IMR-90 (cell line): ENCODE results near the gene COQ4. TPM values are rescaled to one million over a fixed set of nuclear protein-coding genes. Genes with fewer than 3 reads are reported as not detected.

ENCODE experiments used
- ATAC-seq: fragments of 200-7000 bp; cut with Tn5 transposase; 2 replicates; pipeline ENCODE4 v1.9.1; 2020; ENCODE audit warnings: low read depth, mild to moderate bottlenecking, moderate library complexity
- BruUV-seq: library from RNA; stranded (reverse); fragments of 400-500 nt; replicated peaks from 2 replicates; lab custom pipeline; 2021; lab: Mats Ljungman, UMichigan
- CTCF ChIA-PET: fragments of 300-600 bp; formaldehyde crosslinking; extraction: SDS; loops from one replicate; lab custom pipeline; 2021; ENCODE audit warnings: antibody characterized with exemption; lab: Yijun Ruan, JAX
- POLR2A ChIA-PET: fragments of 300-600 bp; sonication (Branson Sonifier 250); formaldehyde crosslinking; loops from one replicate; lab custom pipeline; 2022; ENCODE audit warnings: antibody characterized with exemption; ENCODE audit not compliant: unreplicated experiment; lab: Charles Lee
- DNase-seq: peaks from one replicate; pipeline ENCODE4 v3.0.0; 2013
- H2AFZ ChIP-seq: replicated peaks from 2 replicates; pipeline ENCODE3; 2013; ENCODE audit warnings: low read length, mild to moderate bottlenecking; ENCODE audit not compliant: poor library complexity
- H2AK5ac ChIP-seq: 2 replicates; pipeline ENCODE4 v1.6.1; 2013; ENCODE audit warnings: low read depth, low read length, inconsistent platforms
- H2AK9ac ChIP-seq: replicated peaks from 2 replicates; pipeline ENCODE3; 2013; ENCODE audit warnings: mild to moderate bottlenecking, low read depth, low read length, moderate library complexity; ENCODE audit not compliant: poor library complexity
- H2BK120ac ChIP-seq: 2 replicates; pipeline ENCODE4 v1.6.1; 2013; ENCODE audit warnings: low read depth, low read length, inconsistent platforms
- H2BK15ac ChIP-seq: 3 replicates; pipeline ENCODE4 v1.6.1; 2013; ENCODE audit warnings: low read depth, low read length, inconsistent platforms
- H2BK20ac ChIP-seq: 2 replicates; pipeline ENCODE4 v1.6.1; 2013; ENCODE audit warnings: low read depth, mild to moderate bottlenecking, inconsistent platforms, low read length, moderate library complexity
- H2BK5ac ChIP-seq: 2 replicates; pipeline ENCODE4 v1.6.1; 2013; ENCODE audit warnings: mild to moderate bottlenecking, low read depth, low read length, inconsistent platforms; ENCODE audit not compliant: poor library complexity, severe bottlenecking
- H3K14ac ChIP-seq: replicated peaks from 2 replicates; pipeline ENCODE4 v1.6.1; 2013; ENCODE audit warnings: low read depth, low read length, inconsistent platforms
- H3K18ac ChIP-seq: 2 replicates; pipeline ENCODE4 v1.6.1; 2013; ENCODE audit warnings: low read depth, low read length, control low read depth
- H3K23ac ChIP-seq: 2 replicates; pipeline ENCODE4 v1.6.1; 2013; ENCODE audit warnings: low read depth, low read length, inconsistent platforms
- H3K27ac ChIP-seq: 2 replicates; pipeline ENCODE4 v1.5.1; 2013; ENCODE audit warnings: mild to moderate bottlenecking, control low read depth, low read length; ENCODE audit not compliant: insufficient read depth
- H3K27me3 ChIP-seq: 2 replicates; pipeline ENCODE4 v1.6.1; 2013; ENCODE audit warnings: low read length; ENCODE audit not compliant: control insufficient read depth, insufficient read depth
- H3K36me3 ChIP-seq: 2 replicates; pipeline ENCODE4 v1.6.1; 2013; ENCODE audit warnings: low read length, mixed read lengths; ENCODE audit not compliant: control insufficient read depth, insufficient read depth
- H3K4ac ChIP-seq: 2 replicates; pipeline ENCODE4 v1.6.1; 2013; ENCODE audit warnings: low read depth, low read length, inconsistent platforms
- H3K4me1 ChIP-seq: 2 replicates; pipeline ENCODE4 v1.6.1; 2013; ENCODE audit warnings: low read length, mixed read lengths; ENCODE audit not compliant: control insufficient read depth, insufficient read depth
- H3K4me2 ChIP-seq: 2 replicates; pipeline ENCODE4 v1.6.1; 2013; ENCODE audit warnings: low read depth, mild to moderate bottlenecking, control low read depth, low read length, moderate library complexity
- H3K4me3 ChIP-seq: 2 replicates; pipeline ENCODE4 v1.5.1; 2013; ENCODE audit warnings: low read depth, mild to moderate bottlenecking, control low read depth, low read length, moderate library complexity; ENCODE audit not compliant: insufficient read depth
- H3K56ac ChIP-seq: 2 replicates; pipeline ENCODE4 v1.6.1; 2013; ENCODE audit warnings: low read length, inconsistent platforms; ENCODE audit not compliant: insufficient read depth; ENCODE audit errors: extremely low read depth
- H3K79me1 ChIP-seq, 2 experiments: 2 replicates each; pipeline ENCODE4 v1.6.1; 2013; ENCODE audit warnings: low read length in 2 of 2, inconsistent platforms in 1 of 2, low read depth in 1 of 2
- H3K9ac ChIP-seq: 2 replicates; pipeline ENCODE4 v1.6.1; 2013; ENCODE audit warnings: low read depth, low read length, control low read depth
- H3K9me1 ChIP-seq: 2 replicates; pipeline ENCODE4 v1.6.1; 2013; ENCODE audit warnings: low read length, inconsistent platforms; ENCODE audit not compliant: insufficient read depth
- H3K9me3 ChIP-seq: 2 replicates; pipeline ENCODE4 v1.6.1; 2013; ENCODE audit warnings: low read length; ENCODE audit not compliant: control insufficient read depth, insufficient read depth
- H4K20me1 ChIP-seq: 2 replicates; pipeline ENCODE4 v1.6.1; 2013; ENCODE audit warnings: low read length, inconsistent platforms; ENCODE audit not compliant: insufficient read depth
- H4K5ac ChIP-seq: 2 replicates; pipeline ENCODE4 v1.6.1; 2013; ENCODE audit warnings: mild to moderate bottlenecking, low read depth, low read length, control low read depth
- H4K8ac ChIP-seq, 2 experiments: 2 replicates each; pipeline ENCODE4 v1.6.1; 2013; ENCODE audit warnings: low read depth in 2 of 2, low read length in 2 of 2, control low read depth in 1 of 2, inconsistent platforms in 1 of 2
- H4K91ac ChIP-seq: 2 replicates; pipeline ENCODE4 v1.6.1; 2013; ENCODE audit warnings: low read depth, low read length, inconsistent platforms; ENCODE audit not compliant: insufficient read depth
- BHLHE40 ChIP-seq: fragments of 150-350 bp; IDR thresholded peaks from 2 replicates; pipeline ENCODE4 v1.6.1; 2016; ENCODE audit warnings: mild to moderate bottlenecking, low read depth, low read length
- CEBPB ChIP-seq: IDR thresholded peaks from 2 replicates; pipeline ENCODE4 v1.6.1; 2012; ENCODE audit warnings: low read depth, low read length, improper control_type of control experiment
- CHD1 ChIP-seq: IDR thresholded peaks from 2 replicates; pipeline ENCODE4 v1.6.1; 2012; ENCODE audit warnings: low read depth, low read length, improper control_type of control experiment
- FOS ChIP-seq: fragments of 150-350 bp; IDR thresholded peaks from 2 replicates; pipeline ENCODE4 v1.6.1; 2016; ENCODE audit warnings: low read depth, low read length
- MAFK ChIP-seq: IDR thresholded peaks from 2 replicates; pipeline ENCODE4 v1.6.1; 2012; ENCODE audit warnings: low read depth, low read length, improper control_type of control experiment
- MAZ ChIP-seq: IDR thresholded peaks from 2 replicates; pipeline ENCODE4 v1.6.1; 2012; ENCODE audit warnings: low read depth, mild to moderate bottlenecking, low read length, improper control_type of control experiment, moderate library complexity, borderline replicate concordance
- MXI1 ChIP-seq: IDR thresholded peaks from 2 replicates; pipeline ENCODE4 v1.6.1; 2012; ENCODE audit warnings: low read depth, mild to moderate bottlenecking, low read length, moderate library complexity, borderline replicate concordance
- RCOR1 ChIP-seq: IDR thresholded peaks from 2 replicates; pipeline ENCODE4 v1.6.1; 2012; ENCODE audit warnings: mild to moderate bottlenecking, low read length, improper control_type of control experiment; ENCODE audit not compliant: insufficient replicate concordance
- RFX5 ChIP-seq: IDR thresholded peaks from 2 replicates; pipeline ENCODE4 v1.8.0; 2012; ENCODE audit warnings: low read depth, mild to moderate bottlenecking, low read length, moderate library complexity
- WGBS, 2 experiments: methylation state at CpG; one replicate each; pipeline versions ENCODE4 v1.1.5 to v1.1.7; 2013; ENCODE audit warnings: missing lambda C conversion rate in 2 of 2; ENCODE audit not compliant: insufficient read length in 1 of 2; ENCODE audit errors: extremely low coverage in 2 of 2; 5-methylcytosine and 5-hydroxymethylcytosine counted together
- dilution Hi-C: fragments of 300-500 bp; cut with HindIII; formaldehyde crosslinking; loops from one replicate; pipeline ENCODE4 v1.14.3; 2018; ENCODE audit warnings: low sequenced_read_pairs; ENCODE audit not compliant: unreplicated experiment
- in situ Hi-C: fragments of 300-500 bp; cut with MboI; formaldehyde crosslinking; loops from 3 replicates; pipeline ENCODE4 v1.14.3; 2019; ENCODE audit warnings: low sequenced_read_pairs, inconsistent platforms, mixed read lengths
- intact Hi-C: fragments of 100-400 bp; cut with micrococcal nuclease; formaldehyde crosslinking; loops from 2 replicates; pipeline ENCODE4 v1.10.0; 2022
- polyA plus RNA-seq, 3 experiments: library from polyadenylated mRNA; depleted of rRNA; stranded (reverse); fragments of >200 nt; gene quantifications; 2 replicates each; pipeline ENCODE4 v1.2.3, GENCODE V29; 2012; ENCODE audit warnings: low replicate concordance in 1 of 3
- total RNA-seq: library from RNA; depleted of rRNA; stranded (reverse); fragments of >200 nt; gene quantifications from 2 replicates; pipeline ENCODE4 v1.2.3, GENCODE V29; 2012
- TF ChIP-seq, protein P1 (sequence below): fragments of 150-350 bp; IDR thresholded peaks from 2 replicates; pipeline ENCODE4 v1.6.1; 2017; ENCODE audit warnings: mild to moderate bottlenecking, antibody characterized with exemption, low read length, low read depth
- TF ChIP-seq, protein P2 (sequence below): fragments of 150-350 bp; IDR thresholded peaks from 2 replicates; pipeline ENCODE4 v1.6.1; 2016; ENCODE audit warnings: low read depth, mild to moderate bottlenecking, low read length, moderate library complexity, borderline replicate concordance
- TF ChIP-seq, protein P3 (sequence below): conservative IDR thresholded peaks from 2 replicates; pipeline ENCODE4 v1.5.1; 2012; ENCODE audit warnings: mild to moderate bottlenecking, low read depth, low read length, improper control_type of control experiment

COQ4 gene
- total and polyA plus RNA-seq, 2 of the 4 experiments (the other 2 are of a cell fraction) = 20.1 to 41.4 TPM

DNA sequence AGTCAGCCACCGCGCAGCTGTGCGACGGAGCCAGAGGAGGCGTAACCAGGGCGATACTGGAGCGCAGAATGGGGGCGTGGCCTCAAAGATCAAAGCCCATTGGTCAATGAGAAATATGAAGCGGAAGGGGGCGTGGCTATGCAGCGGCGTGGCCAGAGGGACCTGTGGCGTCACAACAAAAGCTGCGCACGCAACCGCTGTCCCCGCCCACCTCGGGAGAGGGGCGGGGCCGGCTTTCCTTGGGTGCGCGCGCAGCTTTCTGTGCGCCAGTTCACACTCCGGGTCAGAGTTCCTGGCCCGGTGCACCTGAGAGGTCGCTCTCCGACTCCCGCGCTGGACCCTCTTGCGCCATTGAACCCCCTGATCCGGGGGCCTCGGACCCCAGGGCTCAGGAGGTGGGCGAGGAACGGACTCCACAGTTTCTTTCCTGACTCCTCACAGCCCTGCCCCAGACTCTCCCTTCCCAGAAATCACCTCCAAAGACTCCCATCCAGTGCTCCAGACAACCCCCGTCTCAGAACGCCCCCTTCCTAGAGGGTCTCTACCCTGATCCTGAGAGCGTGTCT is 46.5 kb upstream of the COQ4 start, which contains the start of gene SWI5:
TSS of gene SWI5 (plus strand) at position 269 of the 566 bp plus-strand sequence.
- dilution Hi-C loops (no loop called here), intact Hi-C loops (no loop called here), in situ Hi-C loops (no loop called here)
- peaks cover 17% of the 10 kb centered on the region for H3K36me3 ChIP-seq
- H4K20me1 ChIP-seq = peaks cover 21% of the 10 kb centered on the region
- peaks cover 13% of the 10 kb centered on the region for H3K9me1 ChIP-seq
- H2AK9ac ChIP-seq = peak within 1 kb of the TSS; percentile 99
- peak within 1 kb of the TSS; percentile 72 for H3K18ac ChIP-seq
- H3K9ac ChIP-seq = peak within 1 kb of the TSS; percentile 94
- POLR2A ChIA-PET = interaction anchor here (0.8 kb wide), 1 partner anchor 95 kb away, joined by 4 read pairs; the partner anchor contains the start of gene URM1
- no peaks in the 10 kb centered on the region for H3K9me3 ChIP-seq
- H3K4me3 ChIP-seq = peak within 1 kb of the TSS; percentile 96
- WGBS, 2 experiments = 1% methylated on average over 21 of the region's 38 CpGs; no CpG with 5 or more reads in 1 of the 2 experiments
- peaks cover 23 to 65% of the 10 kb centered on the region in 2 experiments for H3K79me1 ChIP-seq
- peak; percentile 90 for ATAC-seq
- H3K23ac ChIP-seq = peak within 1 kb of the TSS; percentile 91
- peak within 1 kb of the TSS; percentile 48 to 89; a peak in 3 of 4 replicates for H4K8ac ChIP-seq
- H2BK15ac ChIP-seq = peak within 1 kb of the TSS; percentile 33; the same call in 1 of the 3 replicates
- H3K4me1 ChIP-seq = peaks cover 7% of the 10 kb centered on the region
- CTCF ChIA-PET = interaction anchor here (0.6 kb wide), 1 partner anchor 744 kb away, joined by 5 read pairs; no protein-coding TSS in a partner anchor
- peak within 1 kb of the TSS; percentile 76 for H2AK5ac ChIP-seq
- no peaks in the 10 kb centered on the region for H3K27me3 ChIP-seq
- peak; percentile 99 for DNase-seq
- H3K56ac ChIP-seq = peak within 1 kb of the TSS; percentile 72
- peak within 1 kb of the TSS; percentile 99 for H3K14ac ChIP-seq
- peak within 1 kb of the TSS; percentile 97 for H3K4ac ChIP-seq
- H3K4me2 ChIP-seq = peak within 1 kb of the TSS; percentile 97
- peak within 1 kb of the TSS; percentile 89 for H2BK5ac ChIP-seq
- peak within 1 kb of the TSS; percentile 95 for H2AFZ ChIP-seq
- H4K91ac ChIP-seq = peak within 1 kb of the TSS; percentile 73
- BruUV-seq = no TSS peak
- no peak for TF ChIP-seq RCOR1
- no peak for TF ChIP-seq CHD1
- no peak for TF ChIP-seq FOS
- TF ChIP-seq, protein P1, sequence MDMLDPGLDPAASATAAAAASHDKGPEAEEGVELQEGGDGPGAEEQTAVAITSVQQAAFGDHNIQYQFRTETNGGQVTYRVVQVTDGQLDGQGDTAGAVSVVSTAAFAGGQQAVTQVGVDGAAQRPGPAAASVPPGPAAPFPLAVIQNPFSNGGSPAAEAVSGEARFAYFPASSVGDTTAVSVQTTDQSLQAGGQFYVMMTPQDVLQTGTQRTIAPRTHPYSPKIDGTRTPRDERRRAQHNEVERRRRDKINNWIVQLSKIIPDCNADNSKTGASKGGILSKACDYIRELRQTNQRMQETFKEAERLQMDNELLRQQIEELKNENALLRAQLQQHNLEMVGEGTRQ = peak; percentile 87
- TF ChIP-seq, protein P2, sequence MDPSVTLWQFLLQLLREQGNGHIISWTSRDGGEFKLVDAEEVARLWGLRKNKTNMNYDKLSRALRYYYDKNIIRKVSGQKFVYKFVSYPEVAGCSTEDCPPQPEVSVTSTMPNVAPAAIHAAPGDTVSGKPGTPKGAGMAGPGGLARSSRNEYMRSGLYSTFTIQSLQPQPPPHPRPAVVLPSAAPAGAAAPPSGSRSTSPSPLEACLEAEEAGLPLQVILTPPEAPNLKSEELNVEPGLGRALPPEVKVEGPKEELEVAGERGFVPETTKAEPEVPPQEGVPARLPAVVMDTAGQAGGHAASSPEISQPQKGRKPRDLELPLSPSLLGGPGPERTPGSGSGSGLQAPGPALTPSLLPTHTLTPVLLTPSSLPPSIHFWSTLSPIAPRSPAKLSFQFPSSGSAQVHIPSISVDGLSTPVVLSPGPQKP = no peak
- TF ChIP-seq, protein P3, sequence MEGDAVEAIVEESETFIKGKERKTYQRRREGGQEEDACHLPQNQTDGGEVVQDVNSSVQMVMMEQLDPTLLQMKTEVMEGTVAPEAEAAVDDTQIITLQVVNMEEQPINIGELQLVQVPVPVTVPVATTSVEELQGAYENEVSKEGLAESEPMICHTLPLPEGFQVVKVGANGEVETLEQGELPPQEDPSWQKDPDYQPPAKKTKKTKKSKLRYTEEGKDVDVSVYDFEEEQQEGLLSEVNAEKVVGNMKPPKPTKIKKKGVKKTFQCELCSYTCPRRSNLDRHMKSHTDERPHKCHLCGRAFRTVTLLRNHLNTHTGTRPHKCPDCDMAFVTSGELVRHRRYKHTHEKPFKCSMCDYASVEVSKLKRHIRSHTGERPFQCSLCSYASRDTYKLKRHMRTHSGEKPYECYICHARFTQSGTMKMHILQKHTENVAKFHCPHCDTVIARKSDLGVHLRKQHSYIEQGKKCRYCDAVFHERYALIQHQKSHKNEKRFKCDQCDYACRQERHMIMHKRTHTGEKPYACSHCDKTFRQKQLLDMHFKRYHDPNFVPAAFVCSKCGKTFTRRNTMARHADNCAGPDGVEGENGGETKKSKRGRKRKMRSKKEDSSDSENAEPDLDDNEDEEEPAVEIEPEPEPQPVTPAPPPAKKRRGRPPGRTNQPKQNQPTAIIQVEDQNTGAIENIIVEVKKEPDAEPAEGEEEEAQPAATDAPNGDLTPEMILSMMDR = no peak
- TF ChIP-seq CEBPB = 0 out of 2 replicates have a peak, but pooled peaks have one; percentile 12
- TF ChIP-seq BHLHE40 = no peak
- 0 out of 2 replicates have a peak, but pooled peaks have one; percentile 1 for TF ChIP-seq MXI1
- TF ChIP-seq MAFK = no peak
- TF ChIP-seq RFX5 = peak; percentile 11; the same call in 1 of the 2 replicates
- no peak for TF ChIP-seq MAZ
- H2BK20ac ChIP-seq = no peak within 1 kb of the TSS
- peak within 1 kb of the TSS; percentile 91 for H3K27ac ChIP-seq
- peak within 1 kb of the TSS; percentile 93 for H4K5ac ChIP-seq
- H2BK120ac ChIP-seq = peak within 1 kb of the TSS; percentile 49; the same call in 1 of the 2 replicates
